ENCODE measurements around the gene OXSR1. TPM values are rescaled to one million over a fixed set of nuclear protein-coding genes. Genes with fewer than 3 reads are reported as not detected.
A peak's percentile ranks its signal among the peaks of the same experiment; 100 is the strongest.

The OXSR1 gene
- total RNA-seq, 2 donors from 2014 or later: 30.5 to 31.0 TPM

DNA sequence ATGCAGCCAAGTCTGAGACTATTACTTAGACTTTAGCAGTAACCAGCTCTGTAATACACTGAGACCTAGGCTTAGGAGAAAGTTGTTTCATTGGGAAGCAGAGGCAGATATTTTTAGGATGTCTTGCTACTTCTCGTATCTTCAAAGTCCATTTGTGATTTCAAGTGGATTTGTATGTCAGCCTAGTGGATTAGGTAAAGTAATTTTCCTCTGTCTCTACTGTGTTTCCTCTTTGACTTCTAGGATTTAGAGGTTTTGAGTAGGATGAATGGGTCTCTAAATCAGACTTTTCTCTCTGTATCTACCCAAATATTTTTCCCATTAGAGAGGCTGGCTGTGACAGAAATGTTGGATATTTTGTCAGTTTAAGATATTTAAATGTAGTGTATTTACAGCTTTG is 46.8 kb downstream of the OXSR1 start:
- Histone ChIP-seq H3K27me3 (replicated peaks; ENCODE audit: insufficient read depth) (no peaks in the 10 kb centered on the region), H3K27ac (peak overlapping the region in 1 of 2 donors; percentile 43), H3K4me1 (ENCODE audit: control insufficient read depth in 1 of 2, low read depth in 2 of 2) (peaks cover 10 to 11% of the 10 kb centered on the region in 2 donors), H3K36me3 (peaks cover 4% of the 10 kb centered on the region), H3K9me3 (no peaks in the 10 kb centered on the region), H3K4me3 (no peak overlapping the region)
- no peak for ATAC-seq (ENCODE audit: insufficient number of reproducible peaks, low FRiP score, low read depth)
- DNase-seq (ENCODE audit: low spot score): no peak
- no peak for TF ChIP-seq CTCF (IDR thresholded peaks at IDR 0.05)

GRCh38 chr3:38214560-38214959 is 49.2 kb downstream of the OXSR1 start:
- no peaks in the 10 kb centered on the region for H3K9me3 ChIP-seq
- peaks cover 10 to 11% of the 10 kb centered on the region in 2 donors for H3K4me1 ChIP-seq (ENCODE audit: control insufficient read depth in 1 of 2, low read depth in 2 of 2)
- ATAC-seq (ENCODE audit: insufficient number of reproducible peaks, low FRiP score, low read depth) (no peak), DNase-seq (ENCODE audit: low spot score) (no peak)
- no peak overlapping the region for H3K4me3 ChIP-seq
- no peaks in the 10 kb centered on the region for H3K27me3 ChIP-seq (replicated peaks; ENCODE audit: insufficient read depth)
- H3K27ac ChIP-seq: no peak overlapping the region
- peaks cover 4% of the 10 kb centered on the region for H3K36me3 ChIP-seq
- no peak for TF ChIP-seq CTCF (IDR thresholded peaks at IDR 0.05)

DNA sequence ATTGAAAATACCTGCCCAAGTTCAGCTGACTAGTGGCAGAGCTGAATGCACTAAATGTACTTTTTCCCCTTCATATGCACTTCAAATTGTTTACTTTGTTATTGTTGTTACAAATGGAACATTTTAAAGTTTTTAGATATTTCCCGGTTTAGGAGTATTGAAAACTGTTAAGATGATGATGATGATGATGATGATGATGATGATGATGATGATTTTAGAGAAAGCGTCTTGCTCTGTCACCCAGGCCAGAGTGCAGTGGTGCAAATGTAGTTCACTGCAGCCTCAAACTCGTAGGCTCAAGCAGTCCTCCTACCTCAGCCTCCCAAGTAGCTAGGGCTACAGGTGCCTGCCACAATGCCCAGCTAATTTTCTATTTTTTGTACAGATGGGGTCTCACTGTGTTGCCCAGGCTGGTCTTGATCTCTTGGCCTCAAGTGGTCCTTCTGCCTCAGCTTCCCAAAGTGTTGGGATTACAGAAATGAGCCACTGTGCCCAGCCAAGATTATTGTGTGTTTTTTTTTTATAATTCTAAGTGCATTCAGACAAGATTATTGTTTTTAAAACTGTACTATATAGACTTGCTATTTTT is 54.4 kb downstream of the OXSR1 start:
- Histone ChIP-seq H3K4me1 (ENCODE audit: control insufficient read depth in 1 of 2, low read depth in 2 of 2) (no peaks in the 10 kb centered on the region), H3K27me3 (replicated peaks; ENCODE audit: insufficient read depth) (no peaks in the 10 kb centered on the region), H3K4me3 (no peak overlapping the region), H3K9me3 (no peaks in the 10 kb centered on the region), H3K36me3 (peaks cover 10% of the 10 kb centered on the region), H3K27ac (no peak overlapping the region)
- TF ChIP-seq CTCF (IDR thresholded peaks at IDR 0.05): no peak
- DNase-seq (ENCODE audit: low spot score) (no peak), ATAC-seq (ENCODE audit: insufficient number of reproducible peaks, low FRiP score, low read depth) (no peak)

DNA sequence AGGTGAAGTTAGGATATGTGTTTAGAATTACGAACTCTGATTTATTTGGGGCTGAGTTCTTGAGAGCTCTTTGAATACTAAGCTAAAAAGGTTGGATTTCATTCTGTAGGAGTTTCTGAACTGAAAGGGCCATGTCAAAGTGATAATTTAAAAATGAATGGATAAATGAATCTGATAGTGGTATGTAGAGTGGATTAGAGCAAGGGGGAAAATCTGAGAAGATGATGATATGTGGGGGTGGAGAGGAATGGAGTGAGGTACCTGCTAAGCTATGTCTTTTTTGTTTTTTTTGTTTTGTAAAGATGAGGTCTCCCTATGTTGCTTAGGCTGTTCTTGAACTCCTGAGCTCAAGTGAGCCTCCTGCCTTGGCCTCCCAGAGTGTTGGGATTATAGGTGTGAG is 55.7 kb downstream of the OXSR1 start:
- no peak overlapping the region for H3K4me3 ChIP-seq
- H3K27ac ChIP-seq: no peak overlapping the region
- TF ChIP-seq CTCF (IDR thresholded peaks at IDR 0.05): no peak
- no peak for DNase-seq (ENCODE audit: low spot score)
- no peak for ATAC-seq (ENCODE audit: insufficient number of reproducible peaks, low FRiP score, low read depth)
- no peaks in the 10 kb centered on the region for H3K9me3 ChIP-seq
- peaks cover 14% of the 10 kb centered on the region for H3K36me3 ChIP-seq
- H3K4me1 ChIP-seq (ENCODE audit: control insufficient read depth in 1 of 2, low read depth in 2 of 2): no peaks in the 10 kb centered on the region
- no peaks in the 10 kb centered on the region for H3K27me3 ChIP-seq (replicated peaks; ENCODE audit: insufficient read depth)

DNA sequence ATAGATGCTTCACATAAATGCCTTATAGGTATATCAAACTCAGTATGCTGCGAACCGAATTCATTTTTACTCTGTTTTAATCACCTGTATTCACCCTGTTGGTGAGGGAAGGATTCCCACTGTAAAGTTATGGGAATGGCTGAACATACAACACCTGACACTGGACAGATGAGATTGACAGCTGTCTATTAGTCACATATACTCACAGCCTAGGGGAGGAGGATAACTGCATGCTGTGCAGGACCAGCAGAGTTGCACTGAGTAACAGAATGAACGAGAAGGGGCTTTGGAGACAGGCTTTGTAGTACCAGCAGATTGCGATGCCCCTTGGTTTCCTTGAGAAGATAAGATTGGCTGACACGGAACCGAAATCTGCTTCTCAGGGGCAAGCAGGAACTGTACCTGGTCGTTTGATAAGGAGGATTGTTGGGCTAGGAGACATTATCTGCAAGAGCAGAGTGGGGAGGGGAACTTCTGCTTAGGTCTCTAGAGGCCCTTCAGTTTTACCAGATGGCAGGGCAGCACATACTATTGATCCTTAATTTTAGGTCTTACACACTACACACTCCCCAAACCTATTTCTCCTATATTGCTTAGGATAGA is 56.8 kb downstream of the OXSR1 start:
- no peak for ATAC-seq (ENCODE audit: insufficient number of reproducible peaks, low FRiP score, low read depth)
- Histone ChIP-seq H3K36me3 (peaks cover 9% of the 10 kb centered on the region), H3K4me1 (ENCODE audit: control insufficient read depth in 1 of 2, low read depth in 2 of 2) (no peaks in the 10 kb centered on the region), H3K4me3 (no peak overlapping the region), H3K9me3 (no peaks in the 10 kb centered on the region), H3K27me3 (replicated peaks; ENCODE audit: insufficient read depth) (no peaks in the 10 kb centered on the region), H3K27ac (no peak overlapping the region)
- TF ChIP-seq CTCF (IDR thresholded peaks at IDR 0.05): no peak
- DNase-seq (ENCODE audit: low spot score): no peak
